Hepatocyte (in vitro differentiated cells): Measurements from ENCODE around the gene SERPINB6. TPM values are rescaled to one million over a fixed set of nuclear protein-coding genes. Genes with fewer than 3 reads are reported as not detected.

Experiments
- DNase-seq: peaks from one replicate; pipeline ENCODE4 v3.0.0-alpha.2; 2016; ENCODE audit warnings: low spot score
- H2AFZ ChIP-seq: fragments of 200-600 bp; sonication (generic); 2 replicates; pipeline ENCODE4 v1.6.0; 2016; ENCODE audit warnings: antibody characterized with exemption, mild to moderate bottlenecking
- H3K27ac ChIP-seq: fragments of 200-600 bp; sonication (generic); 2 replicates; pipeline ENCODE4 v1.5.1; 2016; ENCODE audit warnings: mild to moderate bottlenecking
- H3K27me3 ChIP-seq: fragments of 200-600 bp; sonication (generic); 2 replicates; pipeline ENCODE4 v1.6.1; 2016
- H3K36me3 ChIP-seq: fragments of 200-600 bp; sonication (generic); replicated peaks from 2 replicates; pipeline ENCODE4 v1.5.1; 2016; ENCODE audit warnings: low read depth; ENCODE audit not compliant: insufficient read depth
- H3K4me1 ChIP-seq: fragments of 200-600 bp; sonication (generic); 2 replicates; pipeline ENCODE4 v1.5.1; 2016; ENCODE audit warnings: mild to moderate bottlenecking, moderate library complexity; ENCODE audit not compliant: insufficient read depth
- H3K4me2 ChIP-seq: fragments of 200-600 bp; sonication (generic); 2 replicates; pipeline ENCODE4 v1.6.0; 2016
- H3K4me3 ChIP-seq: fragments of 200-600 bp; sonication (generic); 2 replicates; pipeline ENCODE4 v1.5.1; 2016; ENCODE audit warnings: mild to moderate bottlenecking
- H3K79me2 ChIP-seq: fragments of 200-600 bp; sonication (generic); 2 replicates; pipeline ENCODE4 v1.6.0; 2017; ENCODE audit warnings: mild to moderate bottlenecking
- H3K9me2 ChIP-seq: fragments of 200-600 bp; sonication (generic); replicated peaks from 2 replicates; pipeline ENCODE4 v1.6.0; 2017; ENCODE audit warnings: mild to moderate bottlenecking; ENCODE audit not compliant: insufficient read depth
- H3K9me3 ChIP-seq: fragments of 200-600 bp; sonication (generic); 2 replicates; pipeline ENCODE4 v1.5.1; 2016; ENCODE audit warnings: low read depth, mild to moderate bottlenecking
- H4K20me1 ChIP-seq: fragments of 200-600 bp; sonication (generic); 2 replicates; pipeline ENCODE4 v1.6.0; 2016; ENCODE audit warnings: mild to moderate bottlenecking; ENCODE audit not compliant: insufficient read depth, poor library complexity, severe bottlenecking
- EZH2 ChIP-seq: fragments of 200-600 bp; sonication (generic); IDR thresholded peaks from 2 replicates; pipeline ENCODE4 v1.6.1; 2016; ENCODE audit warnings: antibody characterized with exemption, mild to moderate bottlenecking, borderline replicate concordance
- EZH2phosphoT487 ChIP-seq: fragments of 200-600 bp; sonication (generic); IDR thresholded peaks from one replicate; pipeline ENCODE4 v1.6.1; 2018; ENCODE audit warnings: antibody characterized with exemption, mild to moderate bottlenecking, low read depth, moderate library complexity; ENCODE audit not compliant: unreplicated experiment, severe bottlenecking
- WGBS: methylation state at CpG from one replicate; pipeline ENCODE4 v1.1.6; 2016; ENCODE audit warnings: low lambda C conversion rate; ENCODE audit errors: missing lambda C conversion rate; 5-methylcytosine and 5-hydroxymethylcytosine counted together
- polyA plus RNA-seq: library from polyadenylated mRNA; unstranded; fragments of >200 nt; fragmentation: Nextera tagmentation; extraction: Ambion mirVana; gene quantifications from 2 replicates; pipeline ENCODE4 v1.2.1, GENCODE V29; 2016
- total RNA-seq: library from RNA; depleted of rRNA; stranded (reverse); fragments of >200 nt; gene quantifications from 2 replicates; pipeline ENCODE4 v1.2.3, GENCODE V29; 2014
- TF ChIP-seq, protein P1 (sequence below): fragments of 200-600 bp; sonication (generic); IDR thresholded peaks from 2 replicates; pipeline ENCODE4 v1.5.1; 2016; ENCODE audit warnings: antibody characterized with exemption, mild to moderate bottlenecking; ENCODE audit not compliant: poor library complexity

Gene SERPINB6
- total and polyA plus RNA-seq, 2 experiments from 2014 or later: 87.9 to 109 TPM

DNA sequence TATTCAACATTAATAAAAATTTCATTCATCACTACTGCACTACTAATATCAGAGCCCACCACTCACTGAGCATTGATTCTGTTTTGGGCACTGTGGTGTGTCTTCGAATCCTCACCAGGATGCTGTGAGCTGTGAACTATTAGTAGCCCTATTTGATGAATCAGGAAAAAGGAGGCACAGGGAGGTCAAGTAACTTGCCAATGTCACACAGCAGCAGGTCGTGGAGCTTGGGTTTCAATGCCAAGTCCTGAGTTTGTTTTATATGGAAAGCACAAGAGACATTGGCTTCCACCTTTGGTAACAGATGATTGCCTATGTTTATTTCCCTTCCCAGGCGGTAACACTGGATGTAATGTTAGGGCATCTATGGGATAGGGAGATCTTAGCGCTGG, 43.3 kb upstream of the SERPINB6 start:
- TF ChIP-seq EZH2phosphoT487: no peak
- no peak for DNase-seq
- Histone ChIP-seq H3K79me2 (no peaks in the 10 kb centered on the region), H3K4me3 (no peak overlapping the region), H4K20me1 (no peaks in the 10 kb centered on the region), H3K27me3 (no peaks in the 10 kb centered on the region), H2AFZ (no peak overlapping the region), H3K36me3 (no peaks in the 10 kb centered on the region), H3K4me1 (no peaks in the 10 kb centered on the region), H3K9me3 (peaks cover 12% of the 10 kb centered on the region), H3K9me2 (no peaks in the 10 kb centered on the region), H3K4me2 (no peak overlapping the region), H3K27ac (no peak overlapping the region)
- WGBS: 98% methylated on average over 4 of the region's 4 CpGs

DNA sequence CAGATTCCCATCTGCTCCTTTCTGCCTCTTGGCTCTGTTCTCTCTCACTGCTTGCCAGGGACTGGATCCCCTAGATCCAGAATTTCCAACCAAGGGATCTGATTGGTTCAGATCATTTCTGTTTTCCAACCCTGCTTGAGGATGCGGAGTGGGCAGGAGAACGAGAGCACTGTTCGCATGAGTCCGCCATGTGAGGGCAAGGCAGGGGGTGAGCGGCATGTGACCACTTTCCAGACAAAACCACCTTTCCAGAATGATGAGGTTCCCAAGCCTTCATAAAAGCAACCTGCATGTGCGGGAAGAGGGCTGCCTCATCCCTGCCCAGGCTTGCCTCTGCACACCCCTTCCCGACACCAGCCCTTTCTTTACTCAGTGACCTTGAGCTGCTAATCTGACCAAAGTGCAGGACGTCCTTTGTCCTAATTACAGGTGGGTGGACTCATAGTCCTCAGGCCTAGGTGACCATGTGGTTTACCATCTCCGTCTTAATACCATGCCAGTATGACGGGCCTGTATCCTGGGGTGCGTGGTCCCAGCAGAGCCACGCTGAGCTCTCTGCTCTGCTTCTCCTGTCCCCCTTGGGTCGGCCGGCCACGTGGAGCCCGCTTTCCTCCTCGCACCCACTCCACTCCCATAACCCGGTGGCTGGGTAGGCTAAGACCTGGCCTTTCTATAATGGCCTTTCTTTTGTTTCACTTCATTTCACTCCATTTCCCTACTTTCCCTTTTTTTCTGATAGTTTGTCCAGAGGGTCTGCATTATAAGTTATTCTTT, 42.7 kb upstream of the SERPINB6 start:
- Histone ChIP-seq H3K4me1 (no peaks in the 10 kb centered on the region), H3K9me3 (peaks cover 12% of the 10 kb centered on the region), H3K9me2 (no peaks in the 10 kb centered on the region), H3K4me2 (no peak overlapping the region), H3K27me3 (no peaks in the 10 kb centered on the region), H3K4me3 (no peak overlapping the region), H2AFZ (no peak overlapping the region), H4K20me1 (no peaks in the 10 kb centered on the region), H3K27ac (no peak overlapping the region), H3K79me2 (no peaks in the 10 kb centered on the region), H3K36me3 (no peaks in the 10 kb centered on the region)
- 97% methylated on average over 18 of the region's 18 CpGs for WGBS
- DNase-seq: no peak
- TF ChIP-seq, protein P1, sequence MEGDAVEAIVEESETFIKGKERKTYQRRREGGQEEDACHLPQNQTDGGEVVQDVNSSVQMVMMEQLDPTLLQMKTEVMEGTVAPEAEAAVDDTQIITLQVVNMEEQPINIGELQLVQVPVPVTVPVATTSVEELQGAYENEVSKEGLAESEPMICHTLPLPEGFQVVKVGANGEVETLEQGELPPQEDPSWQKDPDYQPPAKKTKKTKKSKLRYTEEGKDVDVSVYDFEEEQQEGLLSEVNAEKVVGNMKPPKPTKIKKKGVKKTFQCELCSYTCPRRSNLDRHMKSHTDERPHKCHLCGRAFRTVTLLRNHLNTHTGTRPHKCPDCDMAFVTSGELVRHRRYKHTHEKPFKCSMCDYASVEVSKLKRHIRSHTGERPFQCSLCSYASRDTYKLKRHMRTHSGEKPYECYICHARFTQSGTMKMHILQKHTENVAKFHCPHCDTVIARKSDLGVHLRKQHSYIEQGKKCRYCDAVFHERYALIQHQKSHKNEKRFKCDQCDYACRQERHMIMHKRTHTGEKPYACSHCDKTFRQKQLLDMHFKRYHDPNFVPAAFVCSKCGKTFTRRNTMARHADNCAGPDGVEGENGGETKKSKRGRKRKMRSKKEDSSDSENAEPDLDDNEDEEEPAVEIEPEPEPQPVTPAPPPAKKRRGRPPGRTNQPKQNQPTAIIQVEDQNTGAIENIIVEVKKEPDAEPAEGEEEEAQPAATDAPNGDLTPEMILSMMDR: no peak
- no peak for TF ChIP-seq EZH2phosphoT487
- TF ChIP-seq EZH2: no peak

DNA sequence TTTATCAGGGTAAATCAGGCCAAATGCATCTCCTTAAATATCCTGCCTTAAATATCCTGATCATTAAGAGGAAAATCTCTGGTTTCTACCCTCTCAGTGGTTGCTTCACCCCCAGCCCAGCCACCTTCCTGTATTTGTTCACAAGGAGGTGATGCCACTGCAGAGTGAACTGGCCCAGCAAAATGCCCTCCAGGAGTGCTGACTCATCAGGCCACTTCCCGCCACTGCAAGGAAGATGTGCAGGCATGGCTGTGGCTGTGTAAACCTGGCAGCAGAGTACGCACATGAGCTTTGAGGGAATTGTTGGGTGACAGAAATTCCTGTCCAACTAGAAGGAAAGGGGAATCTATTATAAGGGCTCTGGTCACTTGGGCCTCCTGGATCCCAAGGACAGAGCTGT, 42.1 kb upstream of the SERPINB6 start:
- Histone ChIP-seq H3K4me2 (no peak overlapping the region), H3K36me3 (no peaks in the 10 kb centered on the region), H3K4me3 (no peak overlapping the region), H3K27me3 (no peaks in the 10 kb centered on the region), H3K4me1 (no peaks in the 10 kb centered on the region), H3K9me2 (no peaks in the 10 kb centered on the region), H3K9me3 (peaks cover 12% of the 10 kb centered on the region), H3K79me2 (no peaks in the 10 kb centered on the region), H3K27ac (no peak overlapping the region), H2AFZ (no peak overlapping the region), H4K20me1 (no peaks in the 10 kb centered on the region)
- TF ChIP-seq EZH2: no peak
- TF ChIP-seq, protein P1: no peak
- no peak for TF ChIP-seq EZH2phosphoT487
- 87% methylated on average over 2 of the region's 2 CpGs for WGBS
- no peak for DNase-seq

DNA sequence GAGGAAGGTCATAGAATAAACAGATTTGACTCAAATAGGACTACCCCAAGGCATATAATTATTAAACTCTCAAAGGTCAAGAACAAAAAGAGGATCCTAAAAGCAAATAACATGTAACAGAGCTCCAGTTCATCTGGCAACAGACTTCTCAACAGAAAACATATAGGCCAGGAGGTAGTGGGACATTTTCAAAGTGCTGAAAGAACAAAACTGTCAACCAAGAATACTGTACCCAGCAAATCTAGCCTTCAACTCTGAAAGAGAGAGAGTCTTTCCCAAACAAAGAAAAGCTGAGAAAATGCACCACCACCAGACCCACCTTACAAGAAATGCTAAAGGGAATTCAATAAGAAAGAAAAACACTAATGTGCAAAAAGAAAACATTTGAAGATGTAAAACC, 40.2 kb upstream of the SERPINB6 start:
- Histone ChIP-seq H4K20me1 (no peaks in the 10 kb centered on the region), H3K79me2 (no peaks in the 10 kb centered on the region), H2AFZ (no peak overlapping the region), H3K4me3 (no peak overlapping the region), H3K27ac (no peak overlapping the region), H3K4me2 (no peak overlapping the region), H3K9me2 (no peaks in the 10 kb centered on the region), H3K27me3 (no peaks in the 10 kb centered on the region), H3K4me1 (no peaks in the 10 kb centered on the region), H3K9me3 (peaks cover 12% of the 10 kb centered on the region), H3K36me3 (no peaks in the 10 kb centered on the region)
- DNase-seq: no peak
- no peak for TF ChIP-seq EZH2
- no peak for TF ChIP-seq EZH2phosphoT487
- TF ChIP-seq, protein P1: no peak
